ENCODE measurements around the gene ZNF76. TPM values are rescaled to one million over a fixed set of nuclear protein-coding genes. Genes with fewer than 3 reads are reported as not detected.

The ZNF76 gene
- total RNA-seq, 1 donor from 2014 or later: 26.4 TPM

GRCh38 chr6:35247642-35248231 is 11.8 kb upstream of the ZNF76 start:
- no peaks in the 10 kb centered on the region for H3K9me3 Mint-ChIP-seq (ENCODE audit: unreplicated experiment)
- H3K4me3 Mint-ChIP-seq (ENCODE audit: unreplicated experiment): no peak overlapping the region
- no peak for DNase-seq (ENCODE audit: low spot score)
- peaks cover 13% of the 10 kb centered on the region for H3K36me3 Mint-ChIP-seq (ENCODE audit: low read depth, unreplicated experiment)
- H3K27ac Mint-ChIP-seq (ENCODE audit: unreplicated experiment): no peak overlapping the region
- no peak for TF ChIP-seq CTCF (IDR thresholded peaks at IDR 0.05; ENCODE audit: unreplicated experiment)
- H3K4me1 Mint-ChIP-seq (ENCODE audit: unreplicated experiment): peaks cover 2% of the 10 kb centered on the region
- H3K27me3 Mint-ChIP-seq (ENCODE audit: unreplicated experiment): peaks cover 5% of the 10 kb centered on the region

GRCh38 chr6:35248300-35248699 is 11.2 kb upstream of the ZNF76 start:
- DNase-seq (ENCODE audit: low spot score): no peak
- H3K36me3 Mint-ChIP-seq (ENCODE audit: low read depth, unreplicated experiment): peaks cover 13% of the 10 kb centered on the region
- TF ChIP-seq CTCF (IDR thresholded peaks at IDR 0.05; ENCODE audit: unreplicated experiment): no peak
- H3K9me3 Mint-ChIP-seq (ENCODE audit: unreplicated experiment): no peaks in the 10 kb centered on the region
- no peak overlapping the region for H3K27ac Mint-ChIP-seq (ENCODE audit: unreplicated experiment)
- peaks cover 2% of the 10 kb centered on the region for H3K4me1 Mint-ChIP-seq (ENCODE audit: unreplicated experiment)
- no peak overlapping the region for H3K4me3 Mint-ChIP-seq (ENCODE audit: unreplicated experiment)
- peaks cover 5% of the 10 kb centered on the region for H3K27me3 Mint-ChIP-seq (ENCODE audit: unreplicated experiment)

- H3K36me3 Mint-ChIP-seq (ENCODE audit: low read depth, unreplicated experiment): peaks cover 13% of the 10 kb centered on the region
- DNase-seq (ENCODE audit: low spot score): no peak
- peaks cover 2% of the 10 kb centered on the region for H3K4me1 Mint-ChIP-seq (ENCODE audit: unreplicated experiment)
- no peak overlapping the region for H3K27ac Mint-ChIP-seq (ENCODE audit: unreplicated experiment)
- H3K27me3 Mint-ChIP-seq (ENCODE audit: unreplicated experiment): peaks cover 5% of the 10 kb centered on the region
- no peak overlapping the region for H3K4me3 Mint-ChIP-seq (ENCODE audit: unreplicated experiment)
- no peak for TF ChIP-seq CTCF (IDR thresholded peaks at IDR 0.05; ENCODE audit: unreplicated experiment)
- H3K9me3 Mint-ChIP-seq (ENCODE audit: unreplicated experiment): no peaks in the 10 kb centered on the region
These were observed 10.6 kb upstream of the ZNF76 start for GRCh38 chr6:35248965-35249364.

- H3K27ac Mint-ChIP-seq (ENCODE audit: unreplicated experiment): no peak overlapping the region
- H3K4me3 Mint-ChIP-seq (ENCODE audit: unreplicated experiment): no peak overlapping the region
- no peaks in the 10 kb centered on the region for H3K9me3 Mint-ChIP-seq (ENCODE audit: unreplicated experiment)
- H3K36me3 Mint-ChIP-seq (ENCODE audit: low read depth, unreplicated experiment): no peaks in the 10 kb centered on the region
- peaks cover 2% of the 10 kb centered on the region for H3K4me1 Mint-ChIP-seq (ENCODE audit: unreplicated experiment)
- no peak for DNase-seq (ENCODE audit: low spot score)
- peaks cover 2% of the 10 kb centered on the region for H3K27me3 Mint-ChIP-seq (ENCODE audit: unreplicated experiment)
- no peak for TF ChIP-seq CTCF (IDR thresholded peaks at IDR 0.05; ENCODE audit: unreplicated experiment)
These were observed 7.6 kb upstream of the ZNF76 start for GRCh38 chr6:35251949-35252348.

- no peak for TF ChIP-seq CTCF (IDR thresholded peaks at IDR 0.05; ENCODE audit: unreplicated experiment)
- H3K9me3 Mint-ChIP-seq (ENCODE audit: unreplicated experiment): no peaks in the 10 kb centered on the region
- no peak overlapping the region for H3K4me3 Mint-ChIP-seq (ENCODE audit: unreplicated experiment)
- peaks cover 2% of the 10 kb centered on the region for H3K4me1 Mint-ChIP-seq (ENCODE audit: unreplicated experiment)
- peaks cover 2% of the 10 kb centered on the region for H3K27me3 Mint-ChIP-seq (ENCODE audit: unreplicated experiment)
- no peaks in the 10 kb centered on the region for H3K36me3 Mint-ChIP-seq (ENCODE audit: low read depth, unreplicated experiment)
- no peak for DNase-seq (ENCODE audit: low spot score)
- H3K27ac Mint-ChIP-seq (ENCODE audit: unreplicated experiment): no peak overlapping the region
These were observed 6.3 kb upstream of the ZNF76 start for GRCh38 chr6:35253249-35253648.
